Stimulated activated CD4-positive, alpha-beta T cell treated with anti-CD3 and anti-CD28 coated beads, Interleukin-15, amount 100 ng/mL, for 24 hours (primary cell): ENCODE results near the gene PPP2R5C.

Experiments used
- DNase-seq: peaks from one replicate; pipeline ENCODE4 v3.0.0-alpha.2; 2020

Gene PPP2R5C

DNA sequence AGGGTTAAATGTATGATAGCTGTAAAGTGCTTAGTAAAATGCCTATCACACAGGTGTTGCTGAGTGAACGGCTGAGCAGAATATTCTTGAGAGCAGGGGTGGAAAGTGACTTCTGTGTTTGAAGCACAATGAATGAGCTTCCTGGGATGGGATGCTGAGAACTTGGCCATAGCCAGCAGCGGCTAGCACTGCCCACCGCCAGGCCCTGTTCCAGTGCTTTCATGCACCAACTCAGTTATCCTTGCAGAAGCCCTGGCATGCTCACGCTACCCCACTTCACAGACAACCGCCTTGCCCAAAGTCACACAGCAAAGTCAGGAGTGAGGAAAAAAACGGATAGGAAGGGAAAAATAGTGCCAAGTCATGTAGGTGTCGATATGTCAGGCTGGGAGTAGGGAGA, 213.7 kb downstream of the PPP2R5C start:
- no peak for DNase-seq
